RPMI7951 (cell line): ENCODE measurements around the gene PAH. TPM values are rescaled to one million over a fixed set of nuclear protein-coding genes. Genes with fewer than 3 reads are reported as not detected.

Source experiments
- DNase-seq: peaks from one replicate; pipeline ENCODE4 v3.0.0-alpha.2; 2012; ENCODE audit warnings: low read depth
- total RNA-seq: library from RNA; depleted of rRNA; stranded (reverse); fragments of >200 nt; shearing (Covaris generic); gene quantifications from 2 replicates; pipeline ENCODE4 v1.2.3, GENCODE V29; 2014; rRNA removed

Gene PAH
- total RNA-seq, 1 experiment from 2014 or later: not detected

DNA sequence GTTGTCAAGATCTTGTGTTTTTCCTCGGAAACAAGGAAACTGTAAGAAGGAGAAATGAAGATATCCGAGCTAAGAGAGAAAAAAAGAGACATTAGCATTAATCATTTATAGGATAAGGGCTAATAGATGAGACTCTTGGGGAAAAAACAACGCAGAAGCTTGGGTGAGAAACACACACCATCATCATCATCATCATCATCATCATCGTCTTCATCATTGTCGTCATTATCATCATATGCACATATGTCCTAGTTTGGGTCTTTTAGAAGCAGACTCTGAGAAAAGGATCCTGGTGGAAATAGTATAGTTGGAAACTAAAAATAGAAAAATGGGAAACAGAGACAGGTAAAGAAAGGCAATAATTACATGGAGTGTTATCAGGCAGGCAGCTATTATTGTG is 95.9 kb downstream of the PAH start:
- DNase-seq: no peak

DNA sequence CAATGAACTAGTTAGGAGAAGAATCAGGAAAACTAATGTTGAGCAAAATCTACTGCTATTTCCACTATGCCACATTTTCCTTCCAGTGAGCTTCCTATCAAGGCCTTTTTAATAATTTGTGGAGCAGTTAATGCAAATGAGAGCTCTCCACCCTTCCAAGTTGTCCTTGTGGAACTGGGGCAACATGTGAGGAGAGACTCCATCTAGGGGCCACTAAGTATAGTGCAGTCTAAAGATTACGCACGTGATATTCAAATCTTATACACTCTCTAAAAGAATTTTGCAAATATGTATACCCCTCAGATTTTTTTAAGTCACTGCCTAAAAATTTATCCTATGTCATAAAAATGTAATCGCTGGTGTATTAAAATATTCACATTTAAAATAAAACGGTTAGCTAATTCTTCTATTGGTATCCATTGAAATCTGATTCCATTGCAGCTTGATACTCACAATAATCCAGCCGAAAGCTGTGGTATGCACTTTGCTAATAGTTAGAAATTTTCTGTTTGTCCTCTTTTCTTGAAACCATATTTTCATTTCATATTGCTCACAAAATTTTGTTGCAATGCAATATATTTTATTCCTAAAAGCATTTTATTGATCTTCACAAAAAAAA is 100.1 kb downstream of the PAH start:
- DNase-seq: peak; percentile 18

DNA sequence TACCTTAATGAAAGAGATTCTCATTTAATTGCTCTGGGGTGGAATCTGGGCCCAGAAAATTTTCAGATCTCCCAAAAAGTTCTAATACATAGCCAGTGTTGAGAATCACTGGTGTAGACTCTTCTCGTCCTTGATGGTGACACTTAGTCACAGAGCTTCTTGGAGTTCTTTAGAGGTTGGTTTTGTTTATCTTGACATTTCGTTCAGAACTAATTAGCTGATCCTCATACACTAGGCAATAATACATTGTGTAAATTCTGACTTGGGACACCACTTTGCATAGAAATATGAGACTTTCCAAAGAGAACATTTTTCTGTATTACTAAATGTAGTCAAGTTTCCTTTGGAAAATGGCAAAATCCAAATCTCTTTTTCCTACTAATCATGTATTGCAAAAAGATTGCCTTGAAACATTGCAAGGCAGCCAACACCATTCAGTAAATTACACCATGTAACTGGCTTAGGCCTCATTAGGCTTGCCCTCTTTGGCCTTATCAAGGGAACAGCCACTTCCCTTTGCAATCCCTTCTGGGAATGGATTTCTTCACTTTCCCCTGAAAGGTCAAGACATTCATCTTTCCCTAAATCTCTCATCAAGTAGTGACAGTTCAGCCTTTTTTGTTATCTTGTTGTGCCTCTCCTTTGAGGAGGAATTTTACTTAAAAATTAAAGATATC is 102.2 kb downstream of the PAH start:
- no peak for DNase-seq

DNA sequence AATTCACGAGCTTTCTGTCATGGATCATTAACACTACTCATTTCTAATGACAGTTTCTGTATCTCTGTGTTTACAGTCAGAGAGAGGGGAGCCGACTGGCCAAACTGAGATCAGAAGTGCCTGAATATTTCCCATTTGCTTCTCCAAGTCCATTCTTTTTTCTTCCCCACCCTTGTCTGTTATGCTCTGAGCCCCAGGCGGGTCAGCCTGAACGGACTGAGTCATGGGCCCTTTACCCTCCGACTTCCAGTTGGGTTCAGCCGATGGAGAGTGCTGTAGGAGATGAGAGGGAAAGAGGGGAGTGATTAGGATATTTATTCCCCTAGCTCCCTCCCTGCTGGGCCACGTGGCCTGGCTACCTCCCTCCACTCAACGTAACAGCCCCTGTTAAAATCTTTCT is 104.7 kb downstream of the PAH start:
- DNase-seq: peak; percentile 2

DNA sequence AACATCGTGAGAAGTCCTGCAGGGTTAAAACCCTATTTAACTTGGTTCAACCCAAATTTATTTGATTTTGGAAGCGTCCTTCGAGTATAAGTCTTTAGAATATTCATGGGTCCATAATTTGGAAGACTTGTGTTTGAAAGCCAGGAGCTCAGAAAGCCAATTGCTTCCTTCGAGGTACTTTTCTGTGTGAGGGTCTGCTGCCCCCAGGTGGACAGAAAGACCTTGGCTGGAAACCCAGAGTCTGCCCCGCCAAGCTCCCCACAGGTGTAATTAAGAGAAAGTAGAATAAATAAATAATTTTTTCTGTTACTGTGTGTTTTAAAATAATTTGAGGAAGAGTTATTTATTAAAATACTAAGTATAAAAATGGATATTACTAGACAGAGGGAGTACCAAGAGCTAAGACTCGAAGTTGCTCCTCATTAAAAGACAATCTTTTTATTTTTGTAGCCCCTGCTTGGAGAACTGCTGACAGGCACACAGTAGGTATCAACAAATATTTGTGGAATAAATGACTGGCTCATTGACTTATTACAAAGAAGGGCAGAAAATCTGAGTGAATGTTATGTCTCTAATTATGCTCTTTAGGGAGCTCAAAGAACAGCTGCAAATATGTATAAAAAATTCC is 105.8 kb downstream of the PAH start:
- peak; percentile 5 for DNase-seq

DNA sequence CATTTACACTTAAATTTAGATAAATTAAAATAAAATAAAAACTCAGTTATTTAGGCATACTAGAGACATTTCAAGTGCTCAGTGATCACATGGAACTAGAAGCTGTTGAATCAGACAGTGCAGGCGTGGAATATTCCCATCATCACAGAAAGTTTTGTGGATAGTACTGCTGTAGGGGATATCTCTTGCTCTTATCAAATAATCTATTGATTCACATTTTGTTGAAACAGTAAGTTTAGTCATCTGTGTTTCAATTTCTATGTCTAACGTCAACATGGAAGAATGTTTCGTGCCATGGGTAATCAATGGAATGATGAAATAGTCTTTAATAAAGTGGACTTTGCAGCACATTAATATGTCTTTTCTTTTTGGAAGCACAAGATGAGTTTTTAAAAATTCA is 108.6 kb downstream of the PAH start:
- no peak for DNase-seq

DNA sequence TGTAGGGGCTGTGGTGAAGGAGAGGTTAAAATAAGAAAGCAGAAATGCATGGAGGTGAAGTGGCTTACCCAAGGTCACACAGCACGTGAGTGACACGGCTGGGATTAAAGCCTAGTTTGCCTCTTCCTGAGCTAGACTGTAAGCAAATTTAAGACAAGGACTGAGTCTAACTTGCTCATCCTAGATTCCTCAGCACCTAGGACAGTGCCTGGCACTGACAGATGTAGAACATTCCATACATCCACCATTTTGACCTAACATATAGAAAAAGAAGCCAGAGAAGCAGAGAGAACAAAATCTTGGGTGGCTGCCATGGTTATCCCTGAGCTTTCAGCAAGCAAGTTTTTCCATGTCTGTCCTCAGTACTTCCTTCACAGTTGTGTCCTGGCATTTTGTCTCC is 110.5 kb downstream of the PAH start:
- DNase-seq: no peak

DNA sequence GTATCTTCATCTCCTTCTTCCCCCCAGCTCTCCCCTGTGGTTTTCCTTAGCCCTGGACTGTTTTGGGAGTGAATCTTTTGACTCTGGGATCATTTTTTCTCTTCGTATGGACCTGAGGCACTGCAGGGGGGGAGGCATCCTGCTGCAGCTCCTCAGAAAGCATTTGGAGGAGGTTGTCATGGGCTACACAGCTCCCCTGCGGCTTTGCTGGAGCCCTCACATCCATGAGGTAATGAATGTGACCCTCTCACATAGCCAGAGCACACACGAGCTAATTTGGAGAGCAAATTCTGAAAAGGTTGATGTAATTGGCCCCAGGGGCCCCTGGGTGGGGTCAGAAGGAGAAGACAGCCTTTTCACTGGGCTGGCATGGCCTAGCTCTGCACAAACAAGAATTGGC is 110.9 kb downstream of the PAH start:
- no peak for DNase-seq

DNA sequence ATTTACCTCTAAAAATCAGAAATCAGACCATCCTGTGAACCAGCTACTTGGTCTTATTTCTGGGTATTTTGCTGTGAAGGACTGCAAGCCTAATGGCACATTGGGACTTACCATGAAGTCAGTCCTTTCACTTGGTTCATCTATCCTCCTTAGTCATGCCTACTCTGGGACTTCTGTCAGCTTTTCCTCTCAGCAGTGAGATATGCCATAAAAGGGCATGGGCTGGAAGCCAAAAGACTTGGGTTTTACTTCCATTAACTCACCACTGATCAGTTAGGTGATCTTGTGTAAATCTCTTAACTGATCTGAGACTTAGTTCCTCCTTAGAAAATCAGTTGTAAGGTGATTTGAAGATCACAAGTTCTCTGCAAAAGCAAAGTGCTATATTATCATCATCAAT is 116.5 kb downstream of the PAH start:
- DNase-seq: no peak

DNA sequence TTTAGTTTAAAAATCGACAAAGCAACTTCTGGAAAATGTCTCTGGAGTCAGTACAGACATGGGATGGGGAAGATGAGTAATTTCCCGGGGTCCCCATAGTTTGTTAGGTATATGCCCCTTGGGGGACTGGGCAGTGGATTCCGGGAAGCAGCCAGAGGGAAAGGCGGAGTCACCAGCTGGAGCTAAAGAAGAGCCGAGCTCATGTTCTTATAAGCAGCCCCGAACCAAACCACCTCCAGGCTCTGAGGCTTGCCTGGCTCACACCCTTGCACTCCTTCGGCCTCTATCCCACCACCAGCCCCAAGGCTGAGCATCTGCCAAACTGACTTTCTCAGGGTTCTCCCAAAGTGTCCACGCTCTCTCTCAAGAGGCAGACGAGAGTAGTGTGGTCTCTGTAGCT is 117.8 kb downstream of the PAH start:
- no peak for DNase-seq

DNA sequence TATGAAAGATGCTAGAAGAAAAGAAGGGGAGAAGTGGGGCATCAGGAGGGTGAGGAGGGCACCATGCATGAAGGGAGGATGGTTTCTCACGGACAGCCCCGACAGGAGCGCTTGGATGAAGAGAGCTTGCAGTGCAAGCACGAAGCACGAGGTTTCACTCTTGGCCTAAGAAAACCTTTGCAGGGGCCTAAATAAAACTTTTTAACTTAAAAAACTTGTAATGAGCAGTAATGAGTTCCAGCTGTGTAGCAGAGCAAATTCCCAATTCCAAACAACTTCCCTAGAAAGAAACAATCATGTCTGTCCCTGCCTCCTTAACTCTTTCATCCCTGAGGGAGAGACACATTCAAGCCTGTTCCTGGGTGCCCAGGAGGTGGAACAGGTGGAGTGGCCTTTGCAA is 119.5 kb downstream of the PAH start:
- no peak for DNase-seq

DNA sequence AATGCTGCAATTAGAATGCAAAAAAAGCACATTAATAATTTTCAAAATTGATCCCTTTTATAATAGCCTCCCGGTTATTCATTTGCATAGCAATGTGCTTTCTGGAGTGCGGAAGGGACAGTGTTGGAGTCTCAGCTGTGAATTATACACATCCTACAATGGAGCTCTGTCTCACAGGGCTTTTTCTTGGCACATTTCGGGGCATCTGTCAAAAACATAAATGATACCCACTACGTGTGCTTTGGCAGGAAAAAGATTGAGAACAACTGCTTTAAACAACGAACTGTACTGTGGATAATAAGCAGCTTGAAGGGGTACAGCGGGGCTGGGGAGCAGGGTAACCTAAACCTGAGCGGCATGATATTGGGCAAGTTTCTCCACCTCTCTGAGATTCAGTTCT is 123.1 kb downstream of the PAH start:
- DNase-seq: no peak

Other genes starting within 250 kb of the PAH start
- not detected in 2 replicates for gene ASCL1, start 40.4 kb upstream of the PAH start, total RNA-seq